ENCODE measurements around the gene FKBP5.

GRCh38 chr6:35533981-35534380 lies 154.7 kb downstream of the FKBP5 start:
- TF ChIP-seq CTCF (IDR thresholded peaks at IDR 0.05) (no peak), POLR2A (IDR thresholded peaks at IDR 0.05) (no peak)
